Activated B cell treated with CpG ODN at 0.5 μM for 24 hours (primary cell): ENCODE measurements around the gene PLEKHG3. TPM values are rescaled to one million over a fixed set of nuclear protein-coding genes. Genes with fewer than 3 reads are reported as not detected.

ENCODE experiments used
- ATAC-seq: fragments of 200-7000 bp; cut with Tn5 transposase; one replicate; pipeline ENCODE4 v1.10.0; 2021; ENCODE audit warnings: low read depth, mild to moderate bottlenecking, moderate library complexity
- CTCF ChIA-PET: fragments of 350-600 bp; sonication (Branson Sonifier 250); formaldehyde crosslinking; loops from one replicate; lab custom pipeline; 2021; ENCODE audit warnings: antibody characterized with exemption; lab: Charles Lee
- POLR2A ChIA-PET: fragments of 350-600 bp; sonication (Branson Sonifier 250); formaldehyde crosslinking; loops from one replicate; lab custom pipeline; 2021; ENCODE audit warnings: antibody characterized with exemption; lab: Charles Lee
- DNase-seq: peaks from one replicate; pipeline ENCODE4 v3.0.0; 2022
- H3K27ac Mint-ChIP-seq: one replicate; pipeline ENCODE4 v1.8.0; 2020; ENCODE audit warnings: mixed read lengths
- H3K27me3 Mint-ChIP-seq: one replicate; pipeline ENCODE4 v1.8.0; 2021; ENCODE audit warnings: mixed read lengths
- H3K36me3 Mint-ChIP-seq: one replicate; pipeline ENCODE4 v1.8.0; 2021; ENCODE audit warnings: low read depth, mixed read lengths
- H3K4me1 Mint-ChIP-seq: one replicate; pipeline ENCODE4 v1.8.0; 2021; ENCODE audit warnings: mixed read lengths
- H3K4me3 Mint-ChIP-seq: one replicate; pipeline ENCODE4 v1.8.0; 2020; ENCODE audit warnings: mild to moderate bottlenecking, mixed read lengths
- H3K9me3 Mint-ChIP-seq: one replicate; pipeline ENCODE4 v1.8.0; 2020; ENCODE audit warnings: mixed read lengths
- intact Hi-C: fragments of 100-400 bp; cut with micrococcal nuclease; formaldehyde crosslinking; loops from one replicate; pipeline ENCODE4 v1.15.1; 2024
- total RNA-seq: library from RNA; stranded (reverse); gene quantifications from 2 replicates; pipeline ENCODE4 v1.2.3, GENCODE V29; 2022
- TF ChIP-seq, protein P1 (sequence below): fragments of 200-600 bp; IDR thresholded peaks from one replicate; pipeline ENCODE4 v1.8.0; 2022; ENCODE audit warnings: antibody characterized with exemption, mild to moderate bottlenecking

Gene PLEKHG3
- total RNA-seq, 1 donor from 2014 or later: 0.07 TPM

DNA sequence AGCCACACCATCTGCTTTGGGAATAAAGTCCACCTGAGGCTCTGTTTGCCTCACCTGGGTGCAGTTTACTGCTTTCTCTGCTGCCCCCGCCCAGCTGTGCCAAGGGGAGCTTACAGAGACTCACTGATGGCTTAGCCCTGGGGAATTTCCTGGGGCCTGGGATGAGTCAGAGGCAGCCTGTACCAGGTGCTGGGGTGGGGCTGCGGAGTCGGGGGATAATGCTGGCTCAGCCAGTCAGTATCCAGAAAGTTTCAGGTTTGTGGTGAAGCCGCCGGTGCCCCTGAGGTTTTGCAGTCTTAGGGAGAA, 22.3 kb downstream of the PLEKHG3 start:
- intact Hi-C loops: no loop called here
- ChIA-PET POLR2A (no interaction called here), CTCF (no interaction called here)
- peaks cover 6% of the 10 kb centered on the region for H3K27me3 Mint-ChIP-seq
- H3K36me3 Mint-ChIP-seq: no peaks in the 10 kb centered on the region
- TF ChIP-seq, protein P1, sequence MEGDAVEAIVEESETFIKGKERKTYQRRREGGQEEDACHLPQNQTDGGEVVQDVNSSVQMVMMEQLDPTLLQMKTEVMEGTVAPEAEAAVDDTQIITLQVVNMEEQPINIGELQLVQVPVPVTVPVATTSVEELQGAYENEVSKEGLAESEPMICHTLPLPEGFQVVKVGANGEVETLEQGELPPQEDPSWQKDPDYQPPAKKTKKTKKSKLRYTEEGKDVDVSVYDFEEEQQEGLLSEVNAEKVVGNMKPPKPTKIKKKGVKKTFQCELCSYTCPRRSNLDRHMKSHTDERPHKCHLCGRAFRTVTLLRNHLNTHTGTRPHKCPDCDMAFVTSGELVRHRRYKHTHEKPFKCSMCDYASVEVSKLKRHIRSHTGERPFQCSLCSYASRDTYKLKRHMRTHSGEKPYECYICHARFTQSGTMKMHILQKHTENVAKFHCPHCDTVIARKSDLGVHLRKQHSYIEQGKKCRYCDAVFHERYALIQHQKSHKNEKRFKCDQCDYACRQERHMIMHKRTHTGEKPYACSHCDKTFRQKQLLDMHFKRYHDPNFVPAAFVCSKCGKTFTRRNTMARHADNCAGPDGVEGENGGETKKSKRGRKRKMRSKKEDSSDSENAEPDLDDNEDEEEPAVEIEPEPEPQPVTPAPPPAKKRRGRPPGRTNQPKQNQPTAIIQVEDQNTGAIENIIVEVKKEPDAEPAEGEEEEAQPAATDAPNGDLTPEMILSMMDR: no peak
- no peaks in the 10 kb centered on the region for H3K9me3 Mint-ChIP-seq
- no peak overlapping the region for H3K27ac Mint-ChIP-seq
- DNase-seq (no peak), ATAC-seq (peak; percentile 31)
- no peak overlapping the region for H3K4me3 Mint-ChIP-seq
- H3K4me1 Mint-ChIP-seq: no peaks in the 10 kb centered on the region

DNA sequence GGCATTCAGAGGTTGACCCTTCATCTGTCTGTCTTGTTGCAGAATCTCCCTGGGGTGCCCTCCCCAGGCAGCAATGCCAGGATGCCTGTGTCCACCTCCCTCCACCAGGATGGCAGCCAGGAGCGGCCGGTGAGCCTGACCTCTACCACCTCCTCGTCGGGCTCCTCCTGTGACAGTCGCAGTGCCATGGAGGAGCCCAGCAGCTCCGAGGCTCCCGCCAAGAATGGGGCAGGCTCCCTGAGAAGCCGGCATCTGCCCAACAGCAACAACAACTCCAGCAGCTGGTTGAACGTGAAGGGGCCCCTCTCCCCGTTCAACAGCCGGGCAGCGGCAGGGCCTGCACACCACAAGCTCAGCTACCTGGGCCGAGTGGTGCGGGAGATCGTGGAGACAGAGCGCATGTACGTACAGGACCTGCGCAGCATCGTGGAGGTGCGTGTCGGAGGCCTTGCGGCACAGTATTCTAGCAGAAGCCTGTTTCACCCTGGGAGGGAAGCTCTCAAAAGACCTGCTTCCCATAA, 23.4 kb downstream of the PLEKHG3 start:
- H3K27me3 Mint-ChIP-seq: peaks cover 6% of the 10 kb centered on the region
- no peaks in the 10 kb centered on the region for H3K9me3 Mint-ChIP-seq
- DNase-seq (no peak), ATAC-seq (no peak)
- CTCF ChIA-PET: no interaction called here
- H3K36me3 Mint-ChIP-seq: no peaks in the 10 kb centered on the region
- POLR2A ChIA-PET: no interaction called here
- H3K27ac Mint-ChIP-seq: no peak overlapping the region
- H3K4me3 Mint-ChIP-seq: no peak overlapping the region
- H3K4me1 Mint-ChIP-seq: no peaks in the 10 kb centered on the region
- TF ChIP-seq, protein P1: no peak
- intact Hi-C loops: no loop called here

DNA sequence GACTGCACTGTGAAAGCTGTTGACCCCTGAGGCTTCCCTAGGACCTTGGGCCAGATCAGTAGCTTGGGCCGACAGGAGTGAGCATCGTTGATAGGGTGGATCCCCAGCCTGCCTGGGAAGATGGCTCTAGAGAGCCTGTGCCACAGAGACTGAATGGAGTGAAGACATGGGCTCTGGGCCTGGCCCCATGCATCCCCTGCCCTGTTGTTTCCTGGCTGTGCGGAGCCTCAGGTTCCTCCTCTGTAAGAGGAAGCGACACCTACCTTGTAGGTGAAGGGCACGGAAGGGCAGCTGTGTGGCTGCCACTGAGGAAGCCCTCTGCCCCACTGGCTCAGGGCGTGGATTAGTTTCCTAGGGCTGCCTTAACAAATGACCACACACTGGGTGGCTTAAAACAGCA, 23.9 kb downstream of the PLEKHG3 start:
- Mint-ChIP-seq H3K4me1 (no peaks in the 10 kb centered on the region), H3K27me3 (peaks cover 6% of the 10 kb centered on the region), H3K4me3 (no peak overlapping the region), H3K36me3 (no peaks in the 10 kb centered on the region), H3K27ac (no peak overlapping the region), H3K9me3 (no peaks in the 10 kb centered on the region)
- no peak for ATAC-seq
- ChIA-PET CTCF (no interaction called here), POLR2A (no interaction called here)
- intact Hi-C loops: no loop called here
- TF ChIP-seq, protein P1: no peak
- DNase-seq: no peak

DNA sequence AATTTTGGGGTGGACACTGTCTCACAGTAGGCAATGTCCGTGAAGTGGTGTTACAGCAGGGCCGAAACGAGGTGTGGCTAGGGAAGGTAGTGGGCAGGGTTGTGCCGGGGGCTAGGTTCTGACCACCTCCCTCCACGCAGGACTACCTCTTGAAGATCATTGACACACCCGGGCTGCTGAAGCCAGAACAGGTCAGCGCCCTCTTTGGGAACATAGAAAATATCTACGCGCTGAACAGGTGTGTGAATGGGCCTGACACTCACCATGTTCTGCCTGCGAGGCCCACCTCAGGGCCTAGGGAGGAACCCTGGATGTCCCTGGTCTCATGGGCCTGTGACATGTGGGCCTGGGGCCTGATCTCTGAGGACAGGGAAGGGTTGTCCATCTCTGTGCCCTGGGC, 24.6 kb downstream of the PLEKHG3 start:
- Mint-ChIP-seq H3K36me3 (no peaks in the 10 kb centered on the region), H3K9me3 (no peaks in the 10 kb centered on the region), H3K4me1 (no peaks in the 10 kb centered on the region), H3K27me3 (peaks cover 6% of the 10 kb centered on the region), H3K27ac (no peak overlapping the region), H3K4me3 (no peak overlapping the region)
- ATAC-seq: no peak
- intact Hi-C loops: no loop called here
- no peak for DNase-seq
- POLR2A ChIA-PET: no interaction called here
- CTCF ChIA-PET: no interaction called here
- TF ChIP-seq, protein P1: no peak

DNA sequence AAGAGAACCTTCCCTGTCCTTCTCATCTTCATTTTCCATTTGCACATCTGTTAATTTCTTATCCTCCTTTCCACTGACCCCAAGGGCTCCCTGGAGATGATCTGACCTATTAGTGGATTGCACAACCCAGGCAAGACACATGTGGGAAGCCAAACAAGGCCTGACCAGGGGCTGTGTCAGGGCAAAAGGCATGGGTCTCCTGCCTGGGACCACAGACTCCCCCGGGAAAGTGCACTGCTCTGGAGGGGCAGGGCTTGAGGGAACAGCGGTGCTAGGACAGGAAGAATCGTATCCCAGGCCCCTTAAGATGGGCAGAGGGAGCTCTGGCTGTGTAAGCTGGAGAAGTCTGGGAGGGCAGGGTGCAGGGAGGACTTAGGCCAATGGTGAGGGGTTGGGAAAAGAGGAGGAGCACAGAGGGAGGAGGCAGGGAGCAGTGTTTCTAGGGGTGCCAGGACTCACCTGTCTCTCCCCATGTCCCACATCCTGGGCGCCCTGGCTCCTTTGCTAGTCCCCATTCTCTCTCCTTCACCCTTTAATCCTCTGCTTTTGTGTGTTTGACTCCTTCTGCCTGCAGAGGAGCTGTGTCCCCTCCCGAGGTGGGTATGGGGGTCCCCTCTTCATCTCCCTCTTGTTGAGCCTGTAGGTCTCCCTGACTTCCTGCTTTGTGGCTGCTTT, 25.3 kb downstream of the PLEKHG3 start:
- H3K4me1 Mint-ChIP-seq: no peaks in the 10 kb centered on the region
- H3K36me3 Mint-ChIP-seq: no peaks in the 10 kb centered on the region
- CTCF ChIA-PET: no interaction called here
- no peak overlapping the region for H3K27ac Mint-ChIP-seq
- no peak for ATAC-seq
- H3K4me3 Mint-ChIP-seq: no peak overlapping the region
- no peaks in the 10 kb centered on the region for H3K9me3 Mint-ChIP-seq
- TF ChIP-seq, protein P1: no peak
- intact Hi-C loops: no loop called here
- no peak for DNase-seq
- POLR2A ChIA-PET: no interaction called here
- H3K27me3 Mint-ChIP-seq: peaks cover 4% of the 10 kb centered on the region
